ENCODE results near the gene EGLN2. TPM values are rescaled to one million over a fixed set of nuclear protein-coding genes. Genes with fewer than 3 reads are reported as not detected.

Gene EGLN2
- total and polyA plus RNA-seq, 9 of the 15 experiments (the other 6 are each of a cell fraction or from before 2014, with no cell fraction given) = 9.6 to 114 (median 71.0) TPM

DNA sequence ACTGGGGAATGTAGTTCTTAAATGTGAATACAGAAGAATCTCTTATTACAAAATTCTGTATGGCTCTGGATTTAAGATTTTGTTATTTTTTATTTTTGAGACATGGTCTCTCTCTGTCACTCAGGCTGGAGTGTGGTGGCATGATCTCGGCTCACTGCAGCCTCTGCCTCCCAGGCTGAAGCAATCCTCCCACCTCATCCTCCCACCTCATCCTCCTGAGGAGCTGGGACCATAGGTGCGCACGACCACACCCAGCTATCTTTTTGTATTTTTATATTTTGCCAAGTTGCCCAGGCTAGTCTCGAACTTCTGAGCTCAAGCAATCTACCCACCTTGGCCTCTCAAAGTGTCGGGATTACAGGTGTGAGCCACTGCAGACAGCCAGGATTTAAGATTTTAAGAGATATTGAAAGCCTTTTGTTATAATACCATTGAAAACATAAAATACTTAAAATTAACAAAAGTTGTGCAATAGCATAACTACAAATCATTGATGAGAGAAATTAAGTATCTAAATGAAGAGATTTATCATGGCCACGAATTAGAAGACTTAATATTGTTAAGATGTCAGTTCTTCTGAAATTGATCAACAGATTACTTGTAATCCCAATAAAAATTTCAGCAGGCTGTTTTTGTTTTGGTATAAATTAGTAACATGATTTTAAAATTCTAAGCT lies 37.9 kb downstream of the EGLN2 start:
- ChIA-PET CTCF (ENCODE audit: low intra/inter-chr PET ratio) (no interaction called here), POLR2A (no interaction called here)
- Histone ChIP-seq H2AFZ (ENCODE audit: low read depth, low read length) (no peak overlapping the region), H3K9me3 (replicated peaks; ENCODE audit: control insufficient read depth, insufficient read depth, low read depth, low read length) (no peaks in the 10 kb centered on the region), H3K4me1 (replicated peaks in 1 of 2; ENCODE audit: control insufficient read depth in 2 of 2, insufficient read depth in 2 of 2, low read length in 2 of 2) (peaks cover 15 to 16% of the 10 kb centered on the region in 2 experiments; a peak in 4 of 5 replicates), H3K9me1 (ENCODE audit: control insufficient read depth, insufficient read depth, low read length) (no peaks in the 10 kb centered on the region), H3K27me3 (ENCODE audit: control insufficient read depth in 2 of 2, insufficient read depth in 2 of 2, low read length in 2 of 2) (no peaks in the 10 kb centered on the region), H3K27ac (ENCODE audit: extremely low read depth, low read depth, low read length) (no peak overlapping the region), H3K36me3 (ENCODE audit: control insufficient read depth, insufficient read depth, low read length) (no peaks in the 10 kb centered on the region), H3K9ac (ENCODE audit: insufficient read depth in 1 of 2, low read depth in 2 of 2, low read length in 2 of 2) (peak overlapping the region in 1 of 2 experiments; percentile 64; a peak in 1 of 4 replicates), H3K79me2 (ENCODE audit: control insufficient read depth, insufficient read depth, low read length) (no peaks in the 10 kb centered on the region), H3K4me3 (no peak overlapping the region), H3K4me2 (ENCODE audit: insufficient read depth, low read length) (no peak overlapping the region), H4K20me1 (replicated peaks; ENCODE audit: control insufficient read depth, insufficient read depth, low read length) (no peaks in the 10 kb centered on the region)
- TF ChIP-seq ZNF507 (tag; conservative IDR thresholded peaks at IDR 0.05) (no peak), RBM22 (IDR thresholded peaks at IDR 0.05; ENCODE audit: low read depth, low read length, poor library complexity, severe bottlenecking) (no peak), ZNF184 (CRISPR knock-in tag; IDR thresholded peaks at IDR 0.05) (no peak), ZNF121 (CRISPR knock-in tag; conservative IDR thresholded peaks at IDR 0.05) (no peak), HNRNPH1 (optimal IDR thresholded peaks at IDR 0.05; ENCODE audit: low read depth, low read length) (no peak), CEBPG (CRISPR knock-in tag; IDR thresholded peaks at IDR 0.05) (no peak), CEBPG (tag; conservative IDR thresholded peaks at IDR 0.05 in 1 of 2, IDR thresholded peaks at IDR 0.05 in 1 of 2) (peak; percentile 35 to 84; a peak in 3 of 4 replicates), POLR2AphosphoS2 (IDR thresholded peaks at IDR 0.05; ENCODE audit: low read length) (no peak), ZSCAN32 (CRISPR knock-in tag; IDR thresholded peaks at IDR 0.05) (no peak), ZNF644 (tag; IDR thresholded peaks at IDR 0.05; ENCODE audit: low read depth) (no peak), RFX5 (IDR thresholded peaks at IDR 0.05; ENCODE audit: low read depth, low read length) (no peak), CEBPB (tag; IDR thresholded peaks at IDR 0.05) (peak; percentile 63), CREB1 (IDR thresholded peaks at IDR 0.05) (no peak), CREB1 (CRISPR knock-in tag; IDR thresholded peaks at IDR 0.05) (no peak)
- TF ChIP-seq, protein P1, sequence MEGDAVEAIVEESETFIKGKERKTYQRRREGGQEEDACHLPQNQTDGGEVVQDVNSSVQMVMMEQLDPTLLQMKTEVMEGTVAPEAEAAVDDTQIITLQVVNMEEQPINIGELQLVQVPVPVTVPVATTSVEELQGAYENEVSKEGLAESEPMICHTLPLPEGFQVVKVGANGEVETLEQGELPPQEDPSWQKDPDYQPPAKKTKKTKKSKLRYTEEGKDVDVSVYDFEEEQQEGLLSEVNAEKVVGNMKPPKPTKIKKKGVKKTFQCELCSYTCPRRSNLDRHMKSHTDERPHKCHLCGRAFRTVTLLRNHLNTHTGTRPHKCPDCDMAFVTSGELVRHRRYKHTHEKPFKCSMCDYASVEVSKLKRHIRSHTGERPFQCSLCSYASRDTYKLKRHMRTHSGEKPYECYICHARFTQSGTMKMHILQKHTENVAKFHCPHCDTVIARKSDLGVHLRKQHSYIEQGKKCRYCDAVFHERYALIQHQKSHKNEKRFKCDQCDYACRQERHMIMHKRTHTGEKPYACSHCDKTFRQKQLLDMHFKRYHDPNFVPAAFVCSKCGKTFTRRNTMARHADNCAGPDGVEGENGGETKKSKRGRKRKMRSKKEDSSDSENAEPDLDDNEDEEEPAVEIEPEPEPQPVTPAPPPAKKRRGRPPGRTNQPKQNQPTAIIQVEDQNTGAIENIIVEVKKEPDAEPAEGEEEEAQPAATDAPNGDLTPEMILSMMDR (IDR thresholded peaks at IDR 0.05 in 2 of 3, conservative IDR thresholded peaks at IDR 0.05 in 1 of 3; ENCODE audit: insufficient read depth in 2 of 3, low read depth in 1 of 3, low read length in 3 of 3) = no peak
- TF ChIP-seq, protein P2, sequence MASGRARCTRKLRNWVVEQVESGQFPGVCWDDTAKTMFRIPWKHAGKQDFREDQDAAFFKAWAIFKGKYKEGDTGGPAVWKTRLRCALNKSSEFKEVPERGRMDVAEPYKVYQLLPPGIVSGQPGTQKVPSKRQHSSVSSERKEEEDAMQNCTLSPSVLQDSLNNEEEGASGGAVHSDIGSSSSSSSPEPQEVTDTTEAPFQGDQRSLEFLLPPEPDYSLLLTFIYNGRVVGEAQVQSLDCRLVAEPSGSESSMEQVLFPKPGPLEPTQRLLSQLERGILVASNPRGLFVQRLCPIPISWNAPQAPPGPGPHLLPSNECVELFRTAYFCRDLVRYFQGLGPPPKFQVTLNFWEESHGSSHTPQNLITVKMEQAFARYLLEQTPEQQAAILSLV (tag; IDR thresholded peaks at IDR 0.05) = no peak
- 59% methylated on average over 6 of the region's 6 CpGs for WGBS (ENCODE audit: insufficient coverage, low coverage, missing lambda C conversion rate)
- intact Hi-C loops (cut with micrococcal nuclease) = no loop called here
- in situ Hi-C loops (cut with MboI) = no loop called here
- DNase-seq (ENCODE audit: extremely low read depth in 1 of 4, low spot score in 3 of 4) (no peak), FAIRE-seq (no peak), ATAC-seq (no peak)
- no TSS peak for BruUV-seq (replicated peaks)

All from K562 (cell line).